Measurements from ENCODE around the gene TADA1. TPM values are rescaled to one million over a fixed set of nuclear protein-coding genes. Genes with fewer than 3 reads are reported as not detected.

The TADA1 gene
- polyA plus RNA-seq, 1 of the 3 experiments (the other 2 are of a cell fraction): 9.3 TPM

GRCh38 chr1:166907051-166907450, 31.0 kb upstream of the TADA1 start:
- DNase-seq: no peak
- Histone ChIP-seq H3K4me3 (ENCODE audit: low read depth in 2 of 2, low read length in 1 of 2) (no peak overlapping the region), H3K36me3 (replicated peaks in 1 of 2; ENCODE audit: control insufficient read depth in 1 of 2, insufficient read depth in 2 of 2, low read length in 1 of 2) (no peaks in the 10 kb centered on the region), H3F3A (replicated peaks; ENCODE audit: insufficient read depth) (no peaks in the 10 kb centered on the region), H3K9me3 (no peaks in the 10 kb centered on the region), H3K9me2 (no peaks in the 10 kb centered on the region), H3K79me2 (ENCODE audit: insufficient read depth) (no peaks in the 10 kb centered on the region), H2AFZ (ENCODE audit: low read depth) (no peak overlapping the region), H3K27me3 (ENCODE audit: insufficient read depth) (no peaks in the 10 kb centered on the region), H3K27ac (ENCODE audit: low read depth in 2 of 2, low read length in 1 of 2) (no peak overlapping the region), H3K4me2 (no peak overlapping the region), H3K4me1 (ENCODE audit: control insufficient read depth in 1 of 2, insufficient read depth in 2 of 2, low read depth in 1 of 2, low read length in 1 of 2) (no peaks in the 10 kb centered on the region), H3K9ac (no peak overlapping the region), H4K20me1 (ENCODE audit: insufficient read depth) (no peaks in the 10 kb centered on the region)
- ChIA-PET CTCF (interaction anchor here (1.3 to 22.1 kb wide), 2 partner anchors 151 to 649 kb away, joined by 3 to 769 read pairs; no protein-coding TSS in a partner anchor), POLR2A (no interaction called here)
- TF ChIP-seq GATA2 (CRISPR knock-in tag; IDR thresholded peaks at IDR 0.05): no peak
- TF ChIP-seq MAX (IDR thresholded peaks at IDR 0.05; ENCODE audit: low read depth): no peak
- no peak for TF ChIP-seq TEAD4 (IDR thresholded peaks at IDR 0.05; ENCODE audit: borderline replicate concordance, insufficient read depth)
- TF ChIP-seq USF1 (IDR thresholded peaks at IDR 0.05; ENCODE audit: borderline replicate concordance, low read depth): no peak
- TF ChIP-seq IRF3 (IDR thresholded peaks at IDR 0.05; ENCODE audit: low read depth, low read length): no peak
- no peak for TF ChIP-seq MEF2A (IDR thresholded peaks at IDR 0.05; ENCODE audit: borderline replicate concordance, low read depth)
- no peak for TF ChIP-seq GABPA (IDR thresholded peaks at IDR 0.05; ENCODE audit: low read depth)
- TF ChIP-seq RFX5 (IDR thresholded peaks at IDR 0.05; ENCODE audit: low read length): no peak
- TF ChIP-seq ELF1 (IDR thresholded peaks at IDR 0.05): no peak
- TF ChIP-seq JUND (IDR thresholded peaks at IDR 0.05): no peak
- TF ChIP-seq POLR2AphosphoS5 (IDR thresholded peaks at IDR 0.05; ENCODE audit: low read depth, low read length): no peak
- no peak for TF ChIP-seq NRF1 (IDR thresholded peaks at IDR 0.05; ENCODE audit: low read depth, low read length)
- WGBS (ENCODE audit: low lambda C conversion rate): 39% methylated on average over 4 of the region's 4 CpGs

- POLR2A ChIA-PET: no interaction called here
- no peak for DNase-seq
- Histone ChIP-seq H3K36me3 (replicated peaks in 1 of 2; ENCODE audit: control insufficient read depth in 1 of 2, insufficient read depth in 2 of 2, low read length in 1 of 2) (no peaks in the 10 kb centered on the region), H3K4me1 (ENCODE audit: control insufficient read depth in 1 of 2, insufficient read depth in 2 of 2, low read depth in 1 of 2, low read length in 1 of 2) (no peaks in the 10 kb centered on the region), H3F3A (replicated peaks; ENCODE audit: insufficient read depth) (no peaks in the 10 kb centered on the region), H3K79me2 (ENCODE audit: insufficient read depth) (no peaks in the 10 kb centered on the region), H3K27ac (ENCODE audit: low read depth in 2 of 2, low read length in 1 of 2) (no peak overlapping the region), H2AFZ (ENCODE audit: low read depth) (no peak overlapping the region), H3K9me3 (no peaks in the 10 kb centered on the region), H3K9ac (no peak overlapping the region), H3K4me2 (no peak overlapping the region), H4K20me1 (ENCODE audit: insufficient read depth) (no peaks in the 10 kb centered on the region), H3K9me2 (no peaks in the 10 kb centered on the region), H3K27me3 (ENCODE audit: insufficient read depth) (no peaks in the 10 kb centered on the region), H3K4me3 (ENCODE audit: low read depth in 2 of 2, low read length in 1 of 2) (no peak overlapping the region)
- CTCF ChIA-PET: interaction anchor here (0.7 to 22.1 kb wide), 3 partner anchors 151 to 649 kb away, joined by 3 to 769 read pairs (median 3); no protein-coding TSS in a partner anchor
- WGBS (ENCODE audit: low lambda C conversion rate): 33% methylated on average over 2 of the region's 3 CpGs
- TF ChIP-seq SIN3A (IDR thresholded peaks at IDR 0.05; ENCODE audit: borderline replicate concordance, low read depth, low read length): no peak
- TF ChIP-seq YY1 (IDR thresholded peaks at IDR 0.05; ENCODE audit: low read depth): no peak
- TF ChIP-seq GABPA (IDR thresholded peaks at IDR 0.05; ENCODE audit: low read depth): no peak
- TF ChIP-seq REST (IDR thresholded peaks at IDR 0.05; ENCODE audit: low read depth, low read length): no peak
- no peak for TF ChIP-seq RXRA (IDR thresholded peaks at IDR 0.05; ENCODE audit: borderline replicate concordance, low read depth)
- TF ChIP-seq FOXM1 (IDR thresholded peaks at IDR 0.05; ENCODE audit: low read depth): no peak
- TF ChIP-seq FOXJ3 (CRISPR knock-in tag; IDR thresholded peaks at IDR 0.05): no peak
- TF ChIP-seq ZBTB33 (IDR thresholded peaks at IDR 0.05; ENCODE audit: borderline replicate concordance, low read depth): no peak
- TF ChIP-seq RAD21 (IDR thresholded peaks at IDR 0.05; ENCODE audit: low read length): no peak
- no peak for TF ChIP-seq MAX (IDR thresholded peaks at IDR 0.05; ENCODE audit: low read depth)
- no peak for TF ChIP-seq NRF1 (IDR thresholded peaks at IDR 0.05; ENCODE audit: low read depth, low read length)
Measured at GRCh38 chr1:166906647-166907046, 30.6 kb upstream of the TADA1 start.

All from SK-N-SH (cell line).